HG02678 (cell line): Measurements from ENCODE around the gene SOCS1.

ENCODE experiments used
- ATAC-seq: cut with Tn5 transposase; IDR thresholded peaks from one replicate; pipeline ENCODE4 v1.9.1; 2021; ENCODE audit warnings: mild to moderate bottlenecking, moderate library complexity; ENCODE audit not compliant: unreplicated experiment

Gene SOCS1

DNA sequence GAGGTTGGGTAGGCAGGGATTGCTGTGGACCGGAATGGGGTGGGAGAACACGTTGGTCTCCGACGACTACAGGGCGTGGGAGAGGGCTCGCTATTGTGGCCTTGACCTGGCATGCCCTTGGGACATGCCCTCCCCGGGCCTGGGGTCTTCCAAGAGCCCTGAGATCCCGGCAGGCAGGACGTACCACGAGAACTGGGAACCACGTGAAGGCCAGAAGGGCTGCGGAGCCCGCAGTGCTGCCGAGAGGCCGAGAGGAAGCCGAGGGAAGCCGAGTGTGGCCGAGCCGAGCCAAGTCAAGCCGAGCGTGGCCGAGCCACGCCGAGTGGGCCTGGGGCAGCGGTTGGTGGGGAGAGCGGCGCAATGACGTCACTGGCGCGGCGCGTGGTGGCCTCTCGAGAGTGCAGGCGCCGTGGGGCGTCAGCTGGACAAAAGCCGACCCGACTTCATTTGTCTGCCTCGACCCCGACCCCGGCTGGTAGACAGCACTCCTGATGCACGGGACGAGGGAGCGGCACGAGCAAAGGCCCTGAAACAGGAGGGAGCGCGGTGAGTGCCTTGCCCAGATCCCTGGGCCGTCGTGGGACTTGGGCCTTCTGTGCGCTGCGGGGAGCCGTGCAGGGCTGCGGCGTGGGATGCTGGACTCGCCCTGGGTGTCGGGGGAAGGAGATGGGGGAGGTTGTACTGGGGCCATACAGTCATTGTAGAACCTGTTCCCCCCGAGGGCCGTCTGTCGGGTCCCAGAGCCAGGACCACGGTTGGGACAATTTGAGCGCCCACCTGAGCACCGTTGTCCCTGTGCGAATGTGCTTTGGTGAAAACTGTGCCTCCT is 6.6 kb downstream of the SOCS1 start:
- no peak for ATAC-seq

DNA sequence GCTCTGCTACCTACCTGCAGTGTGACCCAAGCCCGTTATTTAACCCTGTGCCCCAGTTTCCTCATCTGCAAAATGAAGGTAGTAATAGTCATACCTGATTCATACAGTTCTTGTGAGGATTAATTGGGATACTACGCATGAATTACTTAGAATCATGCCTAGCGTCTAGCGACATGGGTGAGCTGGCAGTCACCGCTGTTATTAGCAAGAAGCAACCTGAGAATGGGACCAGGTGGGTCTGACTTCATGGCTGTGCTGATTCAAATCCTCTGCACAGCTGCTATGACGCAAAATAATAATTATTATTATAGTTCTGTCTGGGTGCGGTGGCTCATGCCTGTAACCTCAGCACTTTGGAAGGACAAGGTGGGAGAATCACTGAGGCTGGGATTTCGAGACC is 7.9 kb downstream of the SOCS1 start:
- no peak for ATAC-seq

DNA sequence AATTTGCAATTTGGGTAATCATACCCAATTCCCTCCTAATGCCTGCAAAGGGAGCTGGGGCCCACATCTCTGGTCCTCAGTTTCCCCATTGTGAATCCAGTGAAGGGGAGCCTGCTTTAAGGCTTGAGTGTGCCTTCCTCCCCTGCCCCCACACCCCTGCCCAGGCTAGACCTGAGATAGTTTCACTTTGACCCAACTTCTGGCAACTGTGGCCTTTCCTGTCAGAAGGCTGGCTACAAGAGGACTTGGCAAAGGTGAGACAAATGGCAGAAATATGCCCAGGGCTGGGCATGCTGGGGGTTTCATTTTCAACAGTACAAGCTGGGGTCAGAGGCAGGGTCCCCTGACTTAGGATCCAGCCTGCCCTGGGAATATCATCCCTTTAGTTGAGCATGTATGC is 10.0 kb downstream of the SOCS1 start:
- ATAC-seq, result no peak

DNA sequence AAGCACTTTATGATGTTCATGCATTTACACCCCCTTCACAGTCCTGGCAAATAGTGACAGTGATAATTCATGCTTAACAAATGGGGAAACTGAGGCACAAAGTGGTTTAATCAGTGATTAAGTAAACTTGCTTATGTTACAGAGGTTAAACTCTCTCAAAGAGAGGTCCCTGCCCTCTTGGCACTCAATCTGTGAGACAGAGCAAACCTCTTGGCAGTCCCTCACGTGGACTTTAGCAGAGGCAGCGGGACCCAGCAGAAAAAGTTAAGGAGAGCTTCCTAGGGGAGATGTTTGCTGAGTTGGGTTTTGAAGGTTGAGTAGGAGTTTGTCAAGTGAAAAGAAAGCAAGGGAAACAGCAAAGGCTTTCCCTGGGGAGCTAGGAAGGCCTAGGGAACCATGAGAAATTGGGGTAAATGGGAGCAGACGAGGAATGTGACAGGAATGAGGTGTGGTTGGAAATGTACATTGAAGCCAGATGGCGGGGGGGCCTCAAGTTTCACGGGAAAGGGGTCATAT is 10.7 kb downstream of the SOCS1 start:
- no peak for ATAC-seq

DNA sequence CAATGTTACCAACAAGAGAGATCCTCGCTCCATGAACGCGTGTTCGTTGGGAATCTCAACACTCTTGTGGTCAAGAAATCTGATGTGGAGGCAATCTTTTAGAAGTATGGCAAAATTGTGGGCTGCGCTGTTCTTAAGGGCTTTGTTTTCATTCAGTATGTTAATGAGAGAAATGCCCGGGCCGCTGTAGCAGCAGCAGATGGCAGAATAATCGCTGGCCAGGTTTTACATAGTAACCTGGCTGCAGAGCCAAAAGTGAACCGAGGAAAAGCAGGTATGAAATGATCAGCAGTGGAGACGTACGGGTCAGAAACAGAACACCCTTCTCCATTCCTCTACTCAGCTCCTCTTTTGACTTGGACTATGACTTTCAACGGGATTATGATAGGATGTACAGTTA is 13.3 kb downstream of the SOCS1 start:
- no peak for ATAC-seq

DNA sequence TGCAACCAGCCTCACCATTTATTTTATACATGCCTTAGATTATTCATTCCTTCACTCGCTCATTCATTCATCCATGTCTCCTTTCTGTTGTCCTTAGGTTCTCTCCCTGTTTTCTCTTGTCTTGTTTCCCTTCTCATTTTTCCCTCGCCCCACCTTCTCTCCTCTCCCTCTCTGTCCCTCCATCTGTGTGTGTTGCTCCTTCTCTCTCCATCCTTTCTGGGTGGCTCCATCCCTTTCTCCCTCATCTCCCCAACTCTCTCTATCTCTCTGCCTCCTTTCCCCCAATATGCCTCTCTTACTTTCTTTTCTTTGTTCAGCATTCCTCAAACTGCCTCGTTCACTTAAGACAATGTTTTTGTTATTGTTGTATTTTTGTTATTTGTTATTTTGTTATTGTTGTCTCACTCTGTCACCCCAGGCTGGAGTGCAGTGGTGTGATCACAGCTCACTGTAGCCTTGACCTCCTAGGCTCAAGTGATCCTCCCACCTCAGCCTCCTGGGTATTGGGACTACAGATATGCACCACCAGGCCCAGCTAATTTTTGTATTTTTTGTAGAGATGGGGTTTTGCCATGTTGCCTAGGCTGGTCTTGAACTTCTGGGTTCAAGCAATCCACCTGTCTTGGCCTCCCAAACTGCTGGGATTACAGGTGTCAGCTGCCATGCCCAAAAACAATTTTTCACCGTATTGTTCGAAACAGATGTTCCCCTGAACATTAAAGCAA is 14.4 kb downstream of the SOCS1 start:
- ATAC-seq, result no peak

DNA sequence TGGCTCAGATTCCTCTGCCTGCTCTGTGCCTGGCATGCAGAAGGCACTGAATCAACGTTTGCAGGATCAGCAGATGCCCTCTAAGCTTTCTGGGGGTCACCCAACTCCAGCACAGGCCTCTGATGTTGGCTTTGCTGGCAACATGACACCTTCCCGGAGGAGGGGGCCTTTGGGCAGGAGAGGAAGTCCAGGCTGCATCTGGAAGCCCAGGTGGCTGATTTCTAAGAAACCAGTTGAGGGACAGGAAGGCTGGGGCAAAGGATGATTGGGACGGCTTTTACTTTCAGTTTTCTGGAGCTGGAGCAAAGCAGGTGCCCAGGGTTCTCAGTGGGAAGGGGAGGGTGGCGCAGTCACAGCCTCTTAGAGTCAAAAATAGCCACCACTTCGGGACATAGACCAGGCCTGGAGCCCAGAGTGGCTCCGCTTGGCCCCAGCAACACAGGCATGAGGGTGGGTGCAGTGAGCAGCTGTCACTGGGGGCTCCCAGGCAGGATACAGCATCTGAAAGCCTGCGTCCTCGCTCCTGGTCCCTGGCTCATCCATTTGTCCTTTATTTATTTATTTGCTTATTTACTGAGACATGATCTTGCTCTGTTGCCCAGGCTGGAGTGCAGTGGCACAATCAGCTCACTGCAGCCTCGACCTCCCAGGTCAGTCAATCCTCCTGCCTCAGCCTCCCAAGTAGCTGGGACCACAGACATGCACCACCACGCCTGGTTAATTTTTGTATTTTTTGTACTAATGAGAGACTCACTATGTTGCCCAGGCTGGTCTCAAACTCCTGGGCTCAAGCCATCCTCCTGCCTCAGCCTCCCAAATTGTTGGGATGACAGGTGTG is 15.1 kb downstream of the SOCS1 start:
- no peak for ATAC-seq

DNA sequence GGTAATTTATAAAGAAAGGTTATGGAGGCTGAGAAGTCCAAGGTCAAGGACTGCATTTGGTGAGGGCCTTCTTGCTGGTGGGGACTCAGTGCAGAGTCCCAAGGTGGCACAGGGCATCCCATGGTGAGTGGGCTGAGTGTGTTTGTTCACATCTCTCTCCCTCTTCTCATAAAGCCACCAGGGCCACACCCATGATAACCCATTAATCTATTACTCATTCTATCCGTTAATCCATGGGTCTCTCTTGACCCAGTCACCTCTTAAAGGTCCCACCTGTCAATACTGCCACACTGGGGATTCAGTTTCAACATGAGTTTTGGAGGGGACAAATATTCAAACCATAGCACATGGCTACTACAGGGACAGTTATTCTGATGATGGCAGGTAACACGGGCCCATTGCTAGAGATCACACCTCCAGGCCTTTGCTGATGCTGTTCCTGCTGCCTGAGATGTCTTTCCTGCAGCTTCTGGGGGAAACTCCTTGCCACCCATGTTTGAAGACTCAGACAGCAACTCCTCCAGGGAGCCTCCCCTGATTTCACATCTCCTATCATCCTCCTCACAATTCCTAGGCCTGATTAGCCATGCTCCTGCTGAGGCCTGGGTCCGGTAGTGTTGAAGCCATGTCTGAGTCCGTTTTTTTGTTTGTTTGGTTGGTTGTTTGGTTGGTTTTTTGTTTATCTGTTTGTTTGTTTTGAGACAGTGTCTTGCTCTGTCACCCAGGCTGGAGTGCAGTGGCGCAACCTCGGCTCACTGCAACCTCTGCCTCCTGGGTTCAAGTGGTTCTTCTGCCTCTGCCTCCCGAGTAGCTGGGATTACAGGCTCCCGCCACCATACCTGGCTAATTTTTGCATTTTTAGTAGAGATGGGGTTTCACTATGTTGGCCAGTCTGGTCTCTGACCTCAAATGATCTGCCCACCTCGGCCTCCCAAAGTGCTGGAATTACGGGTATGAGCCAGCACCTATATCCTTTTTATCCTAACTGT is 16.1 kb downstream of the SOCS1 start:
- no peak for ATAC-seq

DNA sequence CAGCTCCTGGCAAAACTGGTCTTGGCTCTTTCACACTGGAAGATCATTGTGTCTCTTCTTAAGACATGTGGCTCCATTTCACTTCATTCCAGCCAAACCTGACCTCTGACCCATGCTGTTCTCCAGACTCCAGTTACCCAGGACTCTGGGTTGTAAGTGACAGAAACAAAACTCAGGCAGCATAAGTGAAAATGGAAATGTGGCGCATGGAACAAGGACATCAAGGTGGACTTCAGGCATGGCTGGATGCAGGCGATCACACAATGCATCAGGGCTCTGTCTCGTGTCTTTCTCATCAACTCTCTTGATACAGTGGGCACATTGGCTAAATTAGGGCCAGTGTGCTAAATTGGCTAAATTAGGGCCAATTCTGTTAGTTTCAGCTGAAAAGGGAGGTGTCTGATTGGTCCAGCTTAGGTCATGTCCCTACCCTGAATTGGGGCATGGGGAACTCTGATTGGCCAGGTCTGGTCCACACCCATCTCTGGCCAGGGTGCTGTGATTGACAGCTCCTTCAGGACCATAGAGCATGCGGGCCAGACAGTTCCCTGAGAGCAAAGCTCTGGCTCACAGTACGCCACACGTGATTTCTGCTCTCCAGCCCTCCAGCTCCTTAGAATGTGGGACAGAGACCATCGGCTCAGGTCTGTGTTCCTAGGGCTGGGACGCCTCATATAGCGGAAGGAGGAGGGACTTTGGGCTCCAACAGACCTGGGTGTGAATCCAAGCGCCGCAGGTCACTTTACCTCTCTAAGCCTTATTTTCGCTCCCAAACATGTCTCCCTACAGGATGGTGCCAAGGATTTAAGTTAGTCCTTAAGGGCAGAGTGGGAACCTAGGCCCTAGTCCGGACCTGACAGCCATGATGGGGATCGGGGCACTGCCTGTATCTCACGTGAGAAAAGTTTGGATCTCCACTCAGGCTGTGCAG is 17.5 kb downstream of the SOCS1 start:
- ATAC-seq, result no peak

DNA sequence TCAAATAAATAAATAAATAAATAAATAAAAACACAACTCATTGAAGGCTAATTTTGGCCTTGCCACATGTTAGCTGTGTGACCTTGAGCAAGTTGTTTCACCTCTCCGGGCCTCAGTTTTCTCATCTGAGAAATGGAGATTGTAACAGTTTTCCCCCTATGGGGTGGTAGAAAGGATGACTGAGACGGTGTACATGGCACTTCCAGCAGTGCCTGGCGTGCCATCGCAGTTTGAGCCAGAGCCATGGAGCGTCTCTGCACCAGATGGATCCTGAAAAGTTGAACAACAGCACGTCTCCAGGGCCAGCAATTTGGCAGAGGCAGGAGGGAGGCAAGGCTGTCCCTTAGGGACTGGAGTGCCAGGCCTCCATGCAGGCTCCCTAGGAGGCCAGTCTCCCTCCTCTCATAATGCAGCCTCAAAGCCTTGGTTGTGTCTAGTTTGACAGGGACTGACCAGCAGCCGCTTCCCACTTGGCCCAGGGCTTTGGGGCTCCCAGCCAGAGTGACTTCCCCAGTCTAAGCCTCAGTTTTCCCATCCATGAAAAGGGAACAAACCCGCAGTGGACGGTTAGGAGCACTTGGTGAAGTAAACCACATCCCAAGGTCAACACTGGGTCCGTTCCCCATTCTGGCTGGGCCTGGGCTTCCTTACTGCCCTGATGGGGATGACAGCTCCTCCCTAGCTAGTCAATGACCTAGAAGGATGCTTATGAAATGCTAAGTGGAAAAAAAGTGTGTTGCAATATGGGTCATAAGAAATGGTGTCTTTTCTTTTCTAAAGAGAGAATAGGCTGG is 19.3 kb downstream of the SOCS1 start:
- ATAC-seq, result no peak

DNA sequence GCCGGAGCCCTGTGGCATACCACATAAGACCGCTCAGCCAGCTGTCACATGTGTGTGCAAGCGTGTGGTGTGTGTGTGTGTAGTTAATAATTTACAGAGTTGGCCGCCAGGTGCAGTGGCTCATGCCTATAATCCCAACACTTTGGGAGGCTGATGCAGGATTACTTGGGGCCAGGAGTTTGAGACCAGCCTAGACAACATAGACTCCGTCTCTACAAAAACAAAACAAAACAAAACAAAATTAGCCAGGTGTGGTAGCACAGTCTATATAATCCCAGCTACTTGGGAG is 20.4 kb downstream of the SOCS1 start:
- ATAC-seq, result no peak

DNA sequence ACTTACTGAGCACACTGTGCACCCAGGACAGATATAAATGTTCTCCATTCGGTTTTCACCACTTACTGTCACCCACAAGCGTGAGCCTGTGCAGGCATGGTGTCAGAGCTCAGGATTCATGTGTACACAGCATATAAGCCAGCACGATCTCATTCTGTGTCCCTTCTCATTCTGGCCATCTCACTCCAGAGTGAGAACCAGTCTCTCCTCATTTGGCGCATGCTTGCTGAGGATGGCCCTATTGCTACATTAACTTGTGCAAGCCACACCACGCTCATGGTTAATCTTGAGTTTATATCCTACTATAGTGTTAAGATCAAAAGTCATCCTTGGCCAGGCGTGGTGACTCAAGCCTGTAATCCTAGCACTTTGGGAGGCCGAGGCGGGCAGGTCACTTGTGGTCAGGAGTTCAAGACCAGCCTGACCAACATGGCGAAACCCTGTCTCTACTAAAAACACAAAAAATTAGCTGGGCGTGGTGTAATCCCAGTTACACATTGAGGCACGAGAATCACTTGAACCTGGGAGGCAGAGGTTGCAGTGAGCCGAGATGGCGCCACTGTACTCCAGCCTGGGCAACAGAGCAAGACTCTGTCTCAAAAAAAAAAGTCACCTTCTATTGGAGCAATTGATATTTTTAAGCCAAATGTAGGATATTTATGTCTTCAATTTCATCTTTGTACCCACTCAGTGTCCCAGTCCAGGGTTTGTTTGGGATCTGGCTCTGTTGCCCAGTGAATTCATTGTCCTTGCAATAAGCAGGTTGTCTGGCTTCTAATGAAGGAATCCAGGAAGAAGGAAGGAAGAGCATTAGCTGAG is 20.9 kb downstream of the SOCS1 start:
- no peak for ATAC-seq

DNA sequence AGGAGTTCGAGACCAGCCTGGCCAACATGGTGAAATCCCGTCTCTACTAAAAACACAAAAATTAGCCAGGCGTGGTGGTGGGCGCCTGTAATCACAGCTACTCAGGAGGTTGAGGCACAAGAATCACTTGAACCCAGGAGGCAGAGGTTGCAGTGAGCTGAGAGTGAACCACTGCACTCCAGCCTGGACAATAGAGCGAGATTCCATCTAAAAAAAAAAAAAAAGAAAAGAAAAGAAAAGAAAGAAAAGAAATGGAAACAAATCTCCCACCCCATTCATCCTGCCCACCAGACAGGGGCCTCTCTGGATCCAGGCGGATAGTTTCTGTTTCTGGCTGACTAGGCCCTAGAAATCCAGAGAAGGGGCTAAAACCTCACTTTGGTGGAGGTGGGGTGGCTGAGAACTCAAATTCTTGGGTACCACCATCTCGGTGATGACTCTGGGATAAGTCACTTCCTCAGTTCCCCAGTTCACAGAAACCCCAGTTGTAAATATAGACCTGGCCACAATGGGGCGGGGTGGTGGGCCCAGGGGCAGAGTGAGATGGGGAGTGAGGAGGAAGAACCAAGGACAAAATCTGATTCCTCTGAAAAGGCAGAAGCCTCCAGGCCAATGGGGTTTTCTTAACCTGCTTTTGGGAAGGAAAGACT is 22.2 kb downstream of the SOCS1 start:
- ATAC-seq, result no peak

DNA sequence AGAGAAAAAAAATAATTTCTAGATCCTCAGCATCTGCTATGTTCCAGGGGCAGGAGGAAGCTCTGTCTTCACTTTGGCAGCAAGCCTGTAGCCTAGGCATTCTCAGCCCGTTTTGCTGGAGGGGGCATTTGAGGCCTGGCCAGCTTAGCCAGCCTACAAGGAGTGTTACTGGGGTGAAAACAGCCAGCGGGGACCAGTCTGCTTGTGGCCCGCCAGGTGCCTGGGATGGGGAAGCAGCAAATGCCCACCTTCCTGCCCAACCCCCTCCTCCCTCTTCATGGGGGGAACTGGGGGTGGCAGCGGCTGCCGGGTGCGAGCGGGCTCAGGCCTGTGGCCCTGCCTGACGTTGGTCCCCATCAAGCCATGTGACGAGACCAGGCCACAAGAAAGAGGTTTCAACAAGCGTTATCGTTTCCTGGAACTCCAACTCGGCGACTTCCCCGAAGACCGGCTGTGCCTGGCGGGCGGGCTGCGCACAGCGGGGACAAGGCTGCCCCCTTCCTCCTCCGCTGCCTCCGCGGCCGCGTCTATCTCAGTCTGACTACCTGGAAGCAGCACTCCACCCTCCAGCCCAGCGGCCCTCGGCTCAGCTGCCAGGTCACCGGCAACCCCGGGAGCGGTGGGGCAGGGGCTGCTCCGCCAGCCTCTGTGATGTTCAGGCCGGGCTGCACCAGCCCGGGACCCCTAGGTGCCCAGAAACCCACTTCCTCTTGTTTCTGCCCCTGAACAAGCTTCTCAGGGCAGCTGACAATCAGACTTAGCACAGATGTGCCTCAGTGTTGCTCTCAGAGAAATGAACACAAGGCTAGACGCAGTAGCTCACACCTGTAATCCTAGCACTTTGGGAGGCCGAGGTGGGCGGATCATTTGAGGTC is 22.9 kb downstream of the SOCS1 start:
- ATAC-seq, result peak; percentile 73

DNA sequence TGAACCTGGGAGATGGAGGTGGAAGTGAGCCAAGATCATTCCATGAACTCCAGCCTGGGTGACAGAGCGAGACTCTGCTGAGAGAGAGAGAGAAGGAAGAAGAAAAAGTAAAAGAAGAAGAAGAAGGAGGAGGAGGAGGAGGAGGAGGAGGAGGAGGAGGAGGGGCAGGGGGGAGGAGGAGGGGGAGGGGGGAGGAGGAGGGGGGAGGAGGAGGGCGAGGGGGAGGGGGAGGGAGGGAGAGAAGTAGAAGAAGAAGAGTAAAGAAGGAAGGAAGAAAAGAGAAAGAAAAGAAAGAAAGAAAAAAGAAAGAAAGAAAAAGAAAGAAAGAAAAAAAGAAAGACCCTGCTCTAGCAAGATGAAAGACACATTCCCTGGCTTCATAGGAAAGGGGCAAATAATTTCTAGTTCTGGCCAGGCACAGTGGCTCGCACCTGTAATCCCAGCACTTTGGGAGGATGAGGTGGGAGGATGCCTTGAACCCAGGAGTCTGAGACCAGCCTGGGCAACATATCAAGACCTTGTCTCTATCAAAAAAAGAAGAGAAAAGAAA is 23.6 kb downstream of the SOCS1 start:
- no peak for ATAC-seq
